ENCODE measurements around the gene WWOX. TPM values are rescaled to one million over a fixed set of nuclear protein-coding genes. Genes with fewer than 3 reads are reported as not detected.

Gene WWOX
- total and polyA plus RNA-seq, 2 of the 4 experiments (the other 2 are of a cell fraction), result 2.7 to 5.4 TPM

DNA sequence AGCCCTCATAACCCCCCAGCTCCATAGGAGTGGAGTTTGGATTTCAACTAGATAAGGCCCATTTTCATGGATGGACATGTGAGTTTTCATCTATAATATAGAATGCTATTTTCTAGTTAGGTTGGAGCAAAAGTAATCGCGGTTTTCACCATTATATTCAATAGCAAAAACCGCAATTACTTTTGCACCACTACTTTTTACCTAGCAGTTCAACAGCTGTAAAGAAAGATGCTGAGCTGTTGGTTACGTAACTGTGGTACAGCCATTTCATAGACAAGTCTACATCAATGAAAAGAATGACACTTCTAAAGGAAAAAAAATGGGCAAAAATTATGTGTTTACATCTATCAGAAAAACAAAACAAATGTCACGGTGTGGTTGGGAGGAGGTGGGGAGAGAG is 993.4 kb downstream of the WWOX start:
- no TSS peak for BruUV-seq (replicated peaks)
- Histone ChIP-seq H3K23ac (ENCODE audit: low read depth, low read length) (no peak overlapping the region), H2AK5ac (ENCODE audit: low read depth, low read length) (no peak overlapping the region), H3K9me1 (ENCODE audit: insufficient read depth, low read length) (no peaks in the 10 kb centered on the region), H3K9ac (ENCODE audit: low read depth, low read length) (no peak overlapping the region), H3K9me3 (ENCODE audit: control insufficient read depth, insufficient read depth, low read length) (peaks cover 25% of the 10 kb centered on the region), H4K20me1 (ENCODE audit: insufficient read depth, low read length) (no peaks in the 10 kb centered on the region), H3K4me2 (ENCODE audit: low read depth, low read length) (no peak overlapping the region), H4K8ac (ENCODE audit: low read depth in 2 of 2, low read length in 2 of 2) (no peak overlapping the region), H2BK120ac (ENCODE audit: low read depth, low read length) (no peak overlapping the region), H3K14ac (replicated peaks; ENCODE audit: low read depth, low read length) (no peak overlapping the region), H2BK20ac (ENCODE audit: low read depth, low read length) (no peak overlapping the region), H3K4me3 (ENCODE audit: insufficient read depth, low read depth, low read length) (no peak overlapping the region), H3K27ac (ENCODE audit: insufficient read depth, low read length) (no peak overlapping the region), H3K36me3 (ENCODE audit: control insufficient read depth, insufficient read depth, low read length) (no peaks in the 10 kb centered on the region), H3K18ac (ENCODE audit: low read depth, low read length) (no peak overlapping the region), H4K5ac (ENCODE audit: low read depth, low read length) (no peak overlapping the region), H2BK15ac (ENCODE audit: low read depth, low read length) (no peak overlapping the region), H2AK9ac (replicated peaks; ENCODE audit: low read depth, low read length, poor library complexity) (no peak overlapping the region), H2AFZ (replicated peaks; ENCODE audit: low read length, poor library complexity) (no peak overlapping the region), H3K56ac (ENCODE audit: extremely low read depth, insufficient read depth, low read length) (no peak overlapping the region), H2BK5ac (ENCODE audit: low read depth, low read length, poor library complexity, severe bottlenecking) (no peak overlapping the region), H3K4ac (ENCODE audit: low read depth, low read length) (no peak overlapping the region), H3K79me1 (ENCODE audit: low read depth in 1 of 2, low read length in 2 of 2) (no peaks in the 10 kb centered on the region), H3K27me3 (ENCODE audit: control insufficient read depth, insufficient read depth, low read length) (no peaks in the 10 kb centered on the region), H4K91ac (ENCODE audit: insufficient read depth, low read depth, low read length) (no peak overlapping the region), H3K4me1 (ENCODE audit: control insufficient read depth, insufficient read depth, low read length) (no peaks in the 10 kb centered on the region)
- DNase-seq, result no peak
- WGBS, 2 experiments (ENCODE audit: extremely low coverage in 2 of 2, insufficient read length in 1 of 2), result no CpG with 5 or more reads among the region's 5 CpGs
- dilution Hi-C loops (cut with HindIII; ENCODE audit: low sequenced_read_pairs, unreplicated experiment) (no loop called here), intact Hi-C loops (cut with micrococcal nuclease) (no loop called here), in situ Hi-C loops (cut with MboI; ENCODE audit: low sequenced_read_pairs) (no loop called here)
- ATAC-seq (ENCODE audit: low read depth), result no peak
- TF ChIP-seq CHD1 (IDR thresholded peaks at IDR 0.05; ENCODE audit: low read depth, low read length) (no peak), MAZ (IDR thresholded peaks at IDR 0.05; ENCODE audit: borderline replicate concordance, low read depth, low read length) (no peak), RFX5 (IDR thresholded peaks at IDR 0.05; ENCODE audit: low read depth, low read length) (no peak), NFE2L2 (IDR thresholded peaks at IDR 0.05; ENCODE audit: low read depth, low read length) (no peak), POLR2A (IDR thresholded peaks at IDR 0.05; ENCODE audit: low read depth, low read length) (no peak), SMC3 (IDR thresholded peaks at IDR 0.05; ENCODE audit: low read depth, low read length) (no peak), MXI1 (IDR thresholded peaks at IDR 0.05; ENCODE audit: borderline replicate concordance, low read depth, low read length) (no peak), RAD21 (IDR thresholded peaks at IDR 0.05; ENCODE audit: low read length) (no peak), RCOR1 (IDR thresholded peaks at IDR 0.05; ENCODE audit: insufficient replicate concordance, low read length) (no peak)
- TF ChIP-seq, protein P1, sequence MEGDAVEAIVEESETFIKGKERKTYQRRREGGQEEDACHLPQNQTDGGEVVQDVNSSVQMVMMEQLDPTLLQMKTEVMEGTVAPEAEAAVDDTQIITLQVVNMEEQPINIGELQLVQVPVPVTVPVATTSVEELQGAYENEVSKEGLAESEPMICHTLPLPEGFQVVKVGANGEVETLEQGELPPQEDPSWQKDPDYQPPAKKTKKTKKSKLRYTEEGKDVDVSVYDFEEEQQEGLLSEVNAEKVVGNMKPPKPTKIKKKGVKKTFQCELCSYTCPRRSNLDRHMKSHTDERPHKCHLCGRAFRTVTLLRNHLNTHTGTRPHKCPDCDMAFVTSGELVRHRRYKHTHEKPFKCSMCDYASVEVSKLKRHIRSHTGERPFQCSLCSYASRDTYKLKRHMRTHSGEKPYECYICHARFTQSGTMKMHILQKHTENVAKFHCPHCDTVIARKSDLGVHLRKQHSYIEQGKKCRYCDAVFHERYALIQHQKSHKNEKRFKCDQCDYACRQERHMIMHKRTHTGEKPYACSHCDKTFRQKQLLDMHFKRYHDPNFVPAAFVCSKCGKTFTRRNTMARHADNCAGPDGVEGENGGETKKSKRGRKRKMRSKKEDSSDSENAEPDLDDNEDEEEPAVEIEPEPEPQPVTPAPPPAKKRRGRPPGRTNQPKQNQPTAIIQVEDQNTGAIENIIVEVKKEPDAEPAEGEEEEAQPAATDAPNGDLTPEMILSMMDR (conservative IDR thresholded peaks at IDR 0.05; ENCODE audit: low read depth, low read length), result no peak
- TF ChIP-seq, protein P2, sequence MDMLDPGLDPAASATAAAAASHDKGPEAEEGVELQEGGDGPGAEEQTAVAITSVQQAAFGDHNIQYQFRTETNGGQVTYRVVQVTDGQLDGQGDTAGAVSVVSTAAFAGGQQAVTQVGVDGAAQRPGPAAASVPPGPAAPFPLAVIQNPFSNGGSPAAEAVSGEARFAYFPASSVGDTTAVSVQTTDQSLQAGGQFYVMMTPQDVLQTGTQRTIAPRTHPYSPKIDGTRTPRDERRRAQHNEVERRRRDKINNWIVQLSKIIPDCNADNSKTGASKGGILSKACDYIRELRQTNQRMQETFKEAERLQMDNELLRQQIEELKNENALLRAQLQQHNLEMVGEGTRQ (IDR thresholded peaks at IDR 0.05; ENCODE audit: low read depth, low read length), result no peak
- TF ChIP-seq, protein P3, sequence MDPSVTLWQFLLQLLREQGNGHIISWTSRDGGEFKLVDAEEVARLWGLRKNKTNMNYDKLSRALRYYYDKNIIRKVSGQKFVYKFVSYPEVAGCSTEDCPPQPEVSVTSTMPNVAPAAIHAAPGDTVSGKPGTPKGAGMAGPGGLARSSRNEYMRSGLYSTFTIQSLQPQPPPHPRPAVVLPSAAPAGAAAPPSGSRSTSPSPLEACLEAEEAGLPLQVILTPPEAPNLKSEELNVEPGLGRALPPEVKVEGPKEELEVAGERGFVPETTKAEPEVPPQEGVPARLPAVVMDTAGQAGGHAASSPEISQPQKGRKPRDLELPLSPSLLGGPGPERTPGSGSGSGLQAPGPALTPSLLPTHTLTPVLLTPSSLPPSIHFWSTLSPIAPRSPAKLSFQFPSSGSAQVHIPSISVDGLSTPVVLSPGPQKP (IDR thresholded peaks at IDR 0.05; ENCODE audit: borderline replicate concordance, low read depth, low read length), result no peak
- CTCF ChIA-PET, result interaction anchor here (0.6 kb wide), 1 partner anchor 345 kb away, joined by 4 read pairs; no protein-coding TSS in a partner anchor
- POLR2A ChIA-PET (ENCODE audit: unreplicated experiment), result no interaction called here
